ENCODE results near the gene COL27A1. TPM values are rescaled to one million over a fixed set of nuclear protein-coding genes. Genes with fewer than 3 reads are reported as not detected.
"Not testable (repeated sequence)": the region's sequence is repeated elsewhere in the genome, so short reads cannot be mapped to it uniquely, and the experiment has no call there.

COL27A1 gene
- total and polyA plus RNA-seq, 2 donors (not counting 3 experiments of a cell fraction or from before 2014, with no cell fraction given), result 14.7 to 49.1 TPM

GRCh38 chr9:114321759-114322158 lies 166.4 kb downstream of the COL27A1 start:
- H3K9ac ChIP-seq (replicated peaks; ENCODE audit: extremely low read depth, insufficient read depth, low read length), result no peak overlapping the region
- no peak overlapping the region for H3K4me2 ChIP-seq (ENCODE audit: insufficient read depth, low read length)
- TF ChIP-seq GATA2 (IDR thresholded peaks at IDR 0.05; ENCODE audit: insufficient read depth, insufficient read length, low read depth, low read length) (no peak), MAX (IDR thresholded peaks at IDR 0.05; ENCODE audit: insufficient read depth, insufficient read length) (no peak), CTCF (IDR thresholded peaks at IDR 0.05; ENCODE audit: extremely low read depth in 1 of 2, insufficient read depth in 1 of 2, low read depth in 1 of 2, low read length in 2 of 2) (no peak), POLR2A (IDR thresholded peaks at IDR 0.05; ENCODE audit: low read depth, low read length) (no peak), JUN (IDR thresholded peaks at IDR 0.05; ENCODE audit: borderline replicate concordance, insufficient read depth, insufficient read length, low read depth) (no peak), POLR2AphosphoS5 (IDR thresholded peaks at IDR 0.05; ENCODE audit: insufficient read depth, low read depth, low read length) (no peak), EZH2 (IDR thresholded peaks at IDR 0.05; ENCODE audit: borderline replicate concordance, low read depth, low read length, severe bottlenecking) (no peak)
- no peaks in the 10 kb centered on the region for H3K79me2 ChIP-seq (ENCODE audit: control insufficient read depth, insufficient read depth, low read length)
- H3K27ac ChIP-seq (ENCODE audit: insufficient read depth, low read depth, low read length), result no peak overlapping the region
- H3K4me1 ChIP-seq (ENCODE audit: control insufficient read depth, extremely low read depth, insufficient read depth, low read length), result no peaks in the 10 kb centered on the region
- DNase-seq (ENCODE audit: low read depth, low spot score), result no peak
- FAIRE-seq, result no peak
- no peaks in the 10 kb centered on the region for H3K36me3 ChIP-seq (ENCODE audit: control insufficient read depth in 2 of 2, extremely low read depth in 1 of 2, insufficient read depth in 2 of 2, low read length in 2 of 2)
- H3K9me1 ChIP-seq (replicated peaks; ENCODE audit: control insufficient read depth, extremely low read depth, insufficient read depth, low read length), result no peaks in the 10 kb centered on the region
- H3K9me3 ChIP-seq (replicated peaks; ENCODE audit: control insufficient read depth, insufficient read depth, low read length), result no peaks in the 10 kb centered on the region
- no peak overlapping the region for H3K4me3 ChIP-seq (replicated peaks in 1 of 3; ENCODE audit: insufficient read depth in 1 of 3, low read depth in 1 of 3, low read length in 3 of 3)
- no peak overlapping the region for H2AFZ ChIP-seq (ENCODE audit: low read depth, low read length)
- dilution Hi-C loops (cut with MboI; ENCODE audit: extremely low pct_ligation_motif_present, low sequenced_read_pairs) (no loop called here), intact Hi-C loops (cut with micrococcal nuclease) (no loop called here)
- H4K20me1 ChIP-seq (replicated peaks; ENCODE audit: control insufficient read depth, extremely low read depth, insufficient read depth, low read length), result no peaks in the 10 kb centered on the region
- H3K27me3 ChIP-seq (ENCODE audit: control insufficient read depth in 2 of 2, insufficient read depth in 2 of 2, low read length in 2 of 2), result peaks cover 0 to 5% of the 10 kb centered on the region in 2 experiments
- POLR2A ChIA-PET, result no interaction called here
- CTCF ChIA-PET, result no interaction called here
- BruUV-seq (replicated peaks), result no TSS peak

GRCh38 chr9:114322160-114322818 lies 167.0 kb downstream of the COL27A1 start:
- H3K27ac ChIP-seq (ENCODE audit: insufficient read depth, low read depth, low read length); H3K27me3 ChIP-seq (ENCODE audit: control insufficient read depth in 2 of 2, insufficient read depth in 2 of 2, low read length in 2 of 2); BruUV-seq (replicated peaks); DNase-seq (ENCODE audit: low read depth, low spot score); H3K4me3 ChIP-seq (replicated peaks in 1 of 3; ENCODE audit: insufficient read depth in 1 of 3, low read depth in 1 of 3, low read length in 3 of 3); FAIRE-seq; dilution Hi-C loops (cut with MboI; ENCODE audit: extremely low pct_ligation_motif_present, low sequenced_read_pairs); H3K9ac ChIP-seq (replicated peaks; ENCODE audit: extremely low read depth, insufficient read depth, low read length); CTCF ChIA-PET; H4K20me1 ChIP-seq (replicated peaks; ENCODE audit: control insufficient read depth, extremely low read depth, insufficient read depth, low read length); H3K79me2 ChIP-seq (ENCODE audit: control insufficient read depth, insufficient read depth, low read length); POLR2A ChIA-PET; H3K9me1 ChIP-seq (replicated peaks; ENCODE audit: control insufficient read depth, extremely low read depth, insufficient read depth, low read length); H3K36me3 ChIP-seq (ENCODE audit: control insufficient read depth in 2 of 2, extremely low read depth in 1 of 2, insufficient read depth in 2 of 2, low read length in 2 of 2); H3K4me1 ChIP-seq (ENCODE audit: control insufficient read depth, extremely low read depth, insufficient read depth, low read length); H2AFZ ChIP-seq (ENCODE audit: low read depth, low read length); H3K4me2 ChIP-seq (ENCODE audit: insufficient read depth, low read length); H3K9me3 ChIP-seq (replicated peaks; ENCODE audit: control insufficient read depth, insufficient read depth, low read length); intact Hi-C loops (cut with micrococcal nuclease): not testable (repeated sequence)

- H3K4me3 ChIP-seq (replicated peaks in 1 of 3; ENCODE audit: insufficient read depth in 1 of 3, low read depth in 1 of 3, low read length in 3 of 3); CTCF ChIA-PET; H3K9me3 ChIP-seq (replicated peaks; ENCODE audit: control insufficient read depth, insufficient read depth, low read length); POLR2A ChIA-PET; H3K9ac ChIP-seq (replicated peaks; ENCODE audit: extremely low read depth, insufficient read depth, low read length); H3K36me3 ChIP-seq (ENCODE audit: control insufficient read depth in 2 of 2, extremely low read depth in 1 of 2, insufficient read depth in 2 of 2, low read length in 2 of 2); H3K4me2 ChIP-seq (ENCODE audit: insufficient read depth, low read length); FAIRE-seq; H4K20me1 ChIP-seq (replicated peaks; ENCODE audit: control insufficient read depth, extremely low read depth, insufficient read depth, low read length); intact Hi-C loops (cut with micrococcal nuclease); H3K4me1 ChIP-seq (ENCODE audit: control insufficient read depth, extremely low read depth, insufficient read depth, low read length); H2AFZ ChIP-seq (ENCODE audit: low read depth, low read length); H3K27ac ChIP-seq (ENCODE audit: insufficient read depth, low read depth, low read length); H3K9me1 ChIP-seq (replicated peaks; ENCODE audit: control insufficient read depth, extremely low read depth, insufficient read depth, low read length); DNase-seq (ENCODE audit: low read depth, low spot score); dilution Hi-C loops (cut with MboI; ENCODE audit: extremely low pct_ligation_motif_present, low sequenced_read_pairs); H3K79me2 ChIP-seq (ENCODE audit: control insufficient read depth, insufficient read depth, low read length); H3K27me3 ChIP-seq (ENCODE audit: control insufficient read depth in 2 of 2, insufficient read depth in 2 of 2, low read length in 2 of 2); BruUV-seq (replicated peaks): not testable (repeated sequence)
Observed at GRCh38 chr9:114322831-114323531, 167.6 kb downstream of the COL27A1 start, which contains the start of gene ORM1. TSS of gene ORM1 (plus strand) at chr9:114323098. CDS start at chr9:114323134, 36 bp downstream.

Measured in endothelial cell of umbilical vein (primary cell).